OCI-LY1 (cell line): Measurements from ENCODE around the gene ZBTB22.
"Not testable (repeated sequence)": the region's sequence is repeated elsewhere in the genome, so short reads cannot be mapped to it uniquely, and the experiment has no call there.

Source experiments
- H2AFZ ChIP-seq: fragments of 200-600 bp; sonication (generic), shearing (Covaris generic); 2 replicates; pipeline ENCODE4 v1.6.0; 2014; ENCODE audit warnings: antibody characterized with exemption, mild to moderate bottlenecking, low read length
- H3F3A ChIP-seq: fragments of 200-600 bp; sonication (generic), shearing (Covaris generic); 2 replicates; pipeline ENCODE4 v1.6.0; 2014; ENCODE audit warnings: mild to moderate bottlenecking, antibody characterized with exemption, low read length, moderate library complexity; ENCODE audit not compliant: insufficient read depth
- H3K27ac ChIP-seq: fragments of 200-600 bp; sonication (generic); 2 replicates; pipeline ENCODE4 v1.5.1; 2014; ENCODE audit warnings: low read length, mixed run types, mild to moderate bottlenecking, low read depth; ENCODE audit not compliant: poor library complexity, severe bottlenecking
- H3K27me3 ChIP-seq: fragments of 200-600 bp; sonication (generic); 2 replicates; pipeline ENCODE4 v1.6.0; 2014; ENCODE audit warnings: antibody characterized with exemption, mild to moderate bottlenecking, low read length, moderate library complexity; ENCODE audit not compliant: insufficient read depth
- H3K36me3 ChIP-seq: fragments of 200-600 bp; sonication (generic); 2 replicates; pipeline ENCODE4 v1.6.1; 2014; ENCODE audit warnings: mild to moderate bottlenecking, antibody characterized with exemption, low read length, moderate library complexity, mixed read lengths; ENCODE audit not compliant: insufficient read depth
- H3K4me1 ChIP-seq: fragments of 200-600 bp; sonication (generic); 2 replicates; pipeline ENCODE4 v1.5.1; 2014; ENCODE audit warnings: mild to moderate bottlenecking, low read length, moderate library complexity; ENCODE audit not compliant: insufficient read depth, severe bottlenecking
- H3K4me2 ChIP-seq: fragments of 200-600 bp; sonication (generic), shearing (Covaris generic); 2 replicates; pipeline ENCODE4 v1.6.1; 2014; ENCODE audit warnings: low read length
- H3K4me3 ChIP-seq: fragments of 200-600 bp; sonication (generic); 2 replicates; pipeline ENCODE4 v1.5.1; 2014; ENCODE audit warnings: low read length, low read depth, mild to moderate bottlenecking, mixed read lengths; ENCODE audit not compliant: poor library complexity, severe bottlenecking
- H3K79me2 ChIP-seq: fragments of 200-600 bp; shearing (Covaris generic); 2 replicates; pipeline ENCODE4 v1.6.1; 2016; ENCODE audit warnings: mixed run types, low read length, mixed read lengths; ENCODE audit not compliant: insufficient read depth
- H3K9ac ChIP-seq: fragments of 200-600 bp; sonication (generic), shearing (Covaris generic); 2 replicates; pipeline ENCODE4 v1.6.1; 2014; ENCODE audit warnings: mild to moderate bottlenecking, low read length, mixed read lengths
- H3K9me2 ChIP-seq: fragments of 200-600 bp; sonication (generic), shearing (Covaris generic); 2 replicates; pipeline ENCODE4 v1.6.1; 2014; ENCODE audit warnings: low read depth, mild to moderate bottlenecking, low read length, mixed read lengths
- H3K9me3 ChIP-seq: fragments of 200-600 bp; shearing (Covaris generic); 2 replicates; pipeline ENCODE4 v1.6.1; 2014; ENCODE audit warnings: low read length, mixed read lengths
- H4K20me1 ChIP-seq: fragments of 200-600 bp; sonication (generic), shearing (Covaris generic); 2 replicates; pipeline ENCODE4 v1.6.0; 2016; ENCODE audit warnings: mild to moderate bottlenecking, low read length; ENCODE audit not compliant: insufficient read depth
- EZH2 ChIP-seq: fragments of 200-600 bp; sonication (generic), shearing (Covaris generic); IDR thresholded peaks from 2 replicates; pipeline ENCODE4 v1.8.0; 2017; ENCODE audit warnings: borderline replicate concordance, mixed run types, mild to moderate bottlenecking, antibody characterized with exemption, low read length, moderate library complexity, mixed read lengths
- TF ChIP-seq, protein P1 (sequence below): fragments of 200-600 bp; sonication (generic), shearing (Covaris generic); IDR thresholded peaks from 2 replicates; pipeline ENCODE4 v1.5.1; 2017; ENCODE audit warnings: mild to moderate bottlenecking, antibody characterized with exemption, low read length, moderate library complexity, mixed read lengths

The ZBTB22 gene

DNA sequence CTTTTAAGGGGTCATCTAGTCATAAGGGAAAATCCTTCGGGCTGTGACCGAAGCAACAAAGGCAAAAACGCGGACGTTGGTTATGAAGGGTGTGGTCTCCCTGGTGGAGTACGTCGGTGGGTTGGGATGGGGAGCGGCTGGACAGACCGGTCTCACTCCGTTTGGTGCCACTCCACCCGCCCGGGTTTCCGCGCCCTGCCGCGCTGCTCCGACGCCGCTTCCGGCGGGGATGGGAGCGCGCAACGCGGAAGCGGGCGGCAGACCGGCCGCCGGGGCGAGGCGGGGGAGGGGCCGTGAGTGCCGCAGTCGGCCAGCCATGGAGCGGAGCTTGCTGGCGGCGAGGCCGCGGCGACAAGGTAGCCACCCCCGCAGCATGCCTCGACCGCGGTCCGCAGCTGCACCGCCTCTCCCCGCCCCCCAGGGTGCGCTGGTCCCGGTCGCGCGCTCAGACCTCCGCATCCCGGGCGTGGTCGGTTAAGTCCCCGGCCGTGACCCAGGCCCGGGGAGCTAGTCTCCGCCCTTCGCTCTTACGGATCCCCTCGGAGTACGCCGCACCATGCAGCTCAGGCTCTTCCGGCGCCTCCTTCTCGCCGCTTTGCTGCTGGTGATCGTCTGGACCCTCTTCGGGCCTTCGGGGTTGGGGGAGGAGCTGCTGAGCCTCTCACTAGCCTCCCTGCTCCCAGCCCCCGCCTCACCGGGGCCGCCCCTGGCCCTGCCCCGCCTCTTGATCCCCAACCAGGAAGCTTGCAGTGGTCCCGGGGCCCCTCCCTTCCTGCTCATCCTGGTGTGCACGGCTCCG lies 40.5 kb downstream of the ZBTB22 start, which contains the start of gene B3GALT4:
TSS of gene B3GALT4 (plus strand) at position 260 of the 799 bp plus-strand sequence. CDS start at position 557, 297 bp downstream.
- Histone ChIP-seq H3K9ac (peak within 1 kb of the TSS; percentile 98), H4K20me1 (no peaks in the 10 kb centered on the region), H3K4me1 (peaks cover 56% of the 10 kb centered on the region), H3K9me2 (no peaks in the 10 kb centered on the region), H3K4me2 (peak within 1 kb of the TSS; percentile 97), H3K9me3 (no peaks in the 10 kb centered on the region), H3K79me2 (peaks cover 30% of the 10 kb centered on the region), H3K36me3 (peaks cover 78% of the 10 kb centered on the region), H3K27me3 (no peaks in the 10 kb centered on the region), H2AFZ (no peak within 1 kb of the TSS), H3K4me3 (peak within 1 kb of the TSS; percentile 93), H3F3A (peaks cover 8% of the 10 kb centered on the region; the same call in 1 of the 2 replicates), H3K27ac (peak within 1 kb of the TSS; percentile 87)
- TF ChIP-seq, protein P1, sequence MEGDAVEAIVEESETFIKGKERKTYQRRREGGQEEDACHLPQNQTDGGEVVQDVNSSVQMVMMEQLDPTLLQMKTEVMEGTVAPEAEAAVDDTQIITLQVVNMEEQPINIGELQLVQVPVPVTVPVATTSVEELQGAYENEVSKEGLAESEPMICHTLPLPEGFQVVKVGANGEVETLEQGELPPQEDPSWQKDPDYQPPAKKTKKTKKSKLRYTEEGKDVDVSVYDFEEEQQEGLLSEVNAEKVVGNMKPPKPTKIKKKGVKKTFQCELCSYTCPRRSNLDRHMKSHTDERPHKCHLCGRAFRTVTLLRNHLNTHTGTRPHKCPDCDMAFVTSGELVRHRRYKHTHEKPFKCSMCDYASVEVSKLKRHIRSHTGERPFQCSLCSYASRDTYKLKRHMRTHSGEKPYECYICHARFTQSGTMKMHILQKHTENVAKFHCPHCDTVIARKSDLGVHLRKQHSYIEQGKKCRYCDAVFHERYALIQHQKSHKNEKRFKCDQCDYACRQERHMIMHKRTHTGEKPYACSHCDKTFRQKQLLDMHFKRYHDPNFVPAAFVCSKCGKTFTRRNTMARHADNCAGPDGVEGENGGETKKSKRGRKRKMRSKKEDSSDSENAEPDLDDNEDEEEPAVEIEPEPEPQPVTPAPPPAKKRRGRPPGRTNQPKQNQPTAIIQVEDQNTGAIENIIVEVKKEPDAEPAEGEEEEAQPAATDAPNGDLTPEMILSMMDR, result peak; percentile 43; the same call in 1 of the 2 replicates
- TF ChIP-seq EZH2, result no peak

DNA sequence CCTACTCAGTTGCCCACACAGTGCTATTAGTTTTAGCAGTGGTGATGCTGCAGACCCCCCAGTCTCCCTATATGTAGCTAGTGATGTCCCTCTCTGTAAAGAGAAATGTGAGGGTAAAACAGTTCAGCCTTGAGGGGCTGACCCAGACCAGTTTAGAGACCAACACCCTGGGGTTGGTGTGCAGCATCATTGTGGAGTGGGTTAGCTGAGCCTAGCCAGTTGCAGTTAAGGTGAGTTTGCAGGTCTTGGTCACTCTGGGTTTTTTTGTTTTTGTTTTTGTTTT lies 41.0 kb downstream of the ZBTB22 start:
- peaks cover 56% of the 10 kb centered on the region for H3K4me1 ChIP-seq
- peaks cover 8% of the 10 kb centered on the region; the same call in 1 of the 2 replicates for H3F3A ChIP-seq
- H3K9me2 ChIP-seq, result no peaks in the 10 kb centered on the region
- H3K4me3 ChIP-seq, result peak overlapping the region; percentile 93
- no peaks in the 10 kb centered on the region for H3K27me3 ChIP-seq
- H3K79me2 ChIP-seq, result peaks cover 32% of the 10 kb centered on the region
- peaks cover 76% of the 10 kb centered on the region for H3K36me3 ChIP-seq
- H3K27ac ChIP-seq, result peak overlapping the region; percentile 87
- peak overlapping the region; percentile 98 for H3K9ac ChIP-seq
- H2AFZ ChIP-seq, result no peak overlapping the region
- no peaks in the 10 kb centered on the region for H4K20me1 ChIP-seq
- no peaks in the 10 kb centered on the region for H3K9me3 ChIP-seq
- peak overlapping the region; percentile 97 for H3K4me2 ChIP-seq
- TF ChIP-seq, protein P1, result no peak
- no peak for TF ChIP-seq EZH2

DNA sequence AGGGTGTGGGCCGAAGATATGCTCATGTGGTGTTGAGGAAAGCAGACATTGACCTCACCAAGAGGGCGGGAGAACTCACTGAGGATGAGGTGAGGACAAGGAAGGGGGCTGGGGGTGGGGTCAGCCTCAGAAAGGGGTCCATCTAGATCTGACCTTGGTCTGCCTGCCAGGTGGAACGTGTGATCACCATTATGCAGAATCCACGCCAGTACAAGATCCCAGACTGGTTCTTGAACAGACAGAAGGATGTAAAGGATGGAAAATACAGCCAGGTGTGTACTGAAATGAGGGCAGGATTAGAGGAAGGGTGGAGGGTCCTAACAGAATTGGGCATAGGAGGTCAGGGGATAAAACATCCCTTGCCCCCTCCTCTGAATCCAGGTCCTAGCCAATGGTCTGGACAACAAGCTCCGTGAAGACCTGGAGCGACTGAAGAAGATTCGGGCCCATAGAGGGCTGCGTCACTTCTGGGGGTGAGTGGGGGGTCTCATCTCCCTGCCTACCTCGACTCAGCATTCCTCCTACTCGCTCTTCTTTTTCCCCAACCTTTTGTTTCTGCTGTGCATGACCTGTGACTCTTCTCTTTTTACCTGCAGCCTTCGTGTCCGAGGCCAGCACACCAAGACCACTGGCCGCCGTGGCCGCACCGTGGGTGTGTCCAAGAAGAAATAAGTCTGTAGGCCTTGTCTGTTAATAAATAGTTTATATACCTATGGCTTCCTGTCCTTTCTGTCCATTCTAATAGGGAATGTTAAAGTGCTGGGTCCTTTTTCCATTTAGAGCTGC lies 41.6 kb downstream of the ZBTB22 start:
- H3K9me2 ChIP-seq, H2AFZ ChIP-seq, H3K27me3 ChIP-seq, H3K9me3 ChIP-seq, H4K20me1 ChIP-seq, H3F3A ChIP-seq: not testable (repeated sequence)
- Histone ChIP-seq H3K4me2 (peak overlapping the region; percentile 97), H3K4me1 (peaks cover 58% of the 10 kb centered on the region), H3K79me2 (peaks cover 34% of the 10 kb centered on the region), H3K9ac (peak overlapping the region; percentile 98), H3K27ac (peak overlapping the region; percentile 87), H3K36me3 (peaks cover 72% of the 10 kb centered on the region), H3K4me3 (peak overlapping the region; percentile 93)
